ENCODE results near the gene ENTPD8.
"Not testable (repeated sequence)": the region's sequence is repeated elsewhere in the genome, so short reads cannot be mapped to it uniquely, and the experiment has no call there.

The ENTPD8 gene

GRCh38 chr9:137458194-137459151 lies 17.3 kb upstream of the ENTPD8 start:
- peak; percentile 66 for DNase-seq

GRCh38 chr9:137457406-137458193 lies 16.4 kb upstream of the ENTPD8 start:
- peak; percentile 27 for DNase-seq

- peak; percentile 24 for DNase-seq
Measured at GRCh38 chr9:137456864-137457405, 15.8 kb upstream of the ENTPD8 start.

GRCh38 chr9:137456061-137456863 lies 15.1 kb upstream of the ENTPD8 start:
- peak; percentile 30 for DNase-seq

- DNase-seq, result peak; percentile 15
Measured at GRCh38 chr9:137455359-137455991, 14.3 kb upstream of the ENTPD8 start.

- DNase-seq, result peak; percentile 27
Measured at GRCh38 chr9:137454597-137455358, 13.6 kb upstream of the ENTPD8 start.

- peak; percentile 79 for DNase-seq
Measured at GRCh38 chr9:137454145-137454596, 13.0 kb upstream of the ENTPD8 start.

- peak; percentile 84 for DNase-seq
Measured at GRCh38 chr9:137453643-137454081, 12.5 kb upstream of the ENTPD8 start.

- peak; percentile 8 for DNase-seq
Measured at GRCh38 chr9:137452761-137453642, 11.8 kb upstream of the ENTPD8 start.

- DNase-seq, result peak; percentile 10
Measured at GRCh38 chr9:137452006-137452760, 11.0 kb upstream of the ENTPD8 start.

- not testable (repeated sequence) for DNase-seq
Measured at GRCh38 chr9:137451264-137452005, 10.3 kb upstream of the ENTPD8 start.

GRCh38 chr9:137450539-137451222 lies 9.5 kb upstream of the ENTPD8 start:
- not testable (repeated sequence) for DNase-seq

- no peak for DNase-seq
Measured at GRCh38 chr9:137449931-137450538, 8.9 kb upstream of the ENTPD8 start.

GRCh38 chr9:137449081-137449844 lies 8.1 kb upstream of the ENTPD8 start:
- no peak for DNase-seq

GRCh38 chr9:137448602-137448962 lies 7.4 kb upstream of the ENTPD8 start:
- no peak for DNase-seq

GRCh38 chr9:137447722-137448601 lies 6.8 kb upstream of the ENTPD8 start:
- DNase-seq, result no peak

All from 8988T (cell line).